Caki2 (cell line): ENCODE results near the gene ADCY10. TPM values are rescaled to one million over a fixed set of nuclear protein-coding genes. Genes with fewer than 3 reads are reported as not detected.
A peak's percentile ranks its signal among the peaks of the same experiment; 100 is the strongest.

Experiments used
- DNase-seq: peaks from one replicate; pipeline ENCODE4 v3.0.0-alpha.2; 2015; ENCODE audit warnings: low read depth
- in situ Hi-C: cut with HindIII; loops from 2 replicates; pipeline ENCODE4 v1.10.0; 2016; ENCODE audit warnings: low sequenced_read_pairs, low pct_unique_long_range_greater_than_20kb, mixed read lengths
- total RNA-seq: library from RNA; depleted of rRNA; stranded (reverse); fragments of >200 nt; shearing (Covaris generic); gene quantifications from 2 replicates; pipeline ENCODE4 v1.2.3, GENCODE V29; 2014; ENCODE audit warnings: low replicate concordance

Gene ADCY10
- total RNA-seq, 1 experiment from 2014 or later, result 0.20 TPM

DNA sequence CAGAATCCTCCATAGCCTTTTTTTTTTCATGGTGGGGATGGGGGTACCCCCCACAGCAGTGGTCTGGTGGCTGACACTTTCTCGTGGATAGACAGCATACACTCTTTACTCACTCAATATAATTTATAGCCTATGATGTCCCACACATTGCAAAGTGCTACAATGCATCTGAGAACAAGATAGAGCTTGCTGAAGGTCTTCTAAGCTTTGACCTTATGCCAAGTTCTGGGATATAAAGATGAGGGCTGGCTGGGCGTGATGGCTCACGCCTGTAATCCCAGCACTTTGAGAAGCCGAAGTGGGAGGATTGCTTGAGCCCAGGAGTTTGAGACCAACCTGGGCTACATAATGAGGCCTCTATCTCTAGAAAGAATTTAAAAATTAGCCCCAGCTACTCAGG lies 114.2 kb downstream of the ADCY10 start:
- DNase-seq, result no peak
- in situ Hi-C loops, result no loop called here

DNA sequence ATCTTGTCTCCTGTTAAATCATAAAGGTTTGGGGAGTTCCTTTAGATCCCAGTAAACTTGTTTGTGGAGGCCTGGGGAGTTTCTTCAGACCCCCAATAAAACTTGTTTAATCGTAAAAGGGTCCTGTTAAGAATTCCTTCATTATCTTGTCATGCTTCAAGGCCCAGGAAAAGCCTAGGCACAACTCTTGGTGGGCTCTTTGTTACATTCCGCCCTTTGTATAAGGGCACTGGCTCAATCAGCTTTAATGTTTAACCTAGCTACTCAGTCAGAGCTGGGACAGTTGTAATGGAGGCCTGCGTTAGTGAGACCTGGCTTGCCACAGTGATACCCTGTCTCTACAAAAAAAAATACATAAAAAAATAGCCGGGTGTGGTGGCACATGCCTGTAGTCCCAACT lies 115.0 kb downstream of the ADCY10 start:
- DNase-seq, result peak; percentile 35
- in situ Hi-C loops, result no loop called here

DNA sequence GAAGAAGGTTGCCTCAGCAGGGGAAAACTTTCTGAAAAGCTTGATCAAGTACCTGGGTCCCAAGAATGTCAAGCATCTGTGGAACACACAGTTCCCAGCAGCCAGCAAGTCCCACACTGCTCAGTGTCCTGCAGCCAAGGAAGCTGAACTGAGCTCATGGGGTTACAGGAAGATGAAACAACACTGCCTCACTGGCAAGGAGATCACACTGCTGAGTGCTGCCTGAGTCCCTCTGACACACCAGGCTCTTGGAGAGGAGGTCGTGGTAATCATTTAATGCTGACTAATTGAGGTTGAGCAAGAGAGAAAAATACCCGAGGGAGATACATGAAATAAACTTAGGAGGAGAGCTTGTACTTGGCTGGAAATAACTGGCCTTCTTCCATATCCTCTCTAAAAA lies 116.9 kb downstream of the ADCY10 start:
- peak; percentile 92 for DNase-seq
- in situ Hi-C loops, result no loop called here

DNA sequence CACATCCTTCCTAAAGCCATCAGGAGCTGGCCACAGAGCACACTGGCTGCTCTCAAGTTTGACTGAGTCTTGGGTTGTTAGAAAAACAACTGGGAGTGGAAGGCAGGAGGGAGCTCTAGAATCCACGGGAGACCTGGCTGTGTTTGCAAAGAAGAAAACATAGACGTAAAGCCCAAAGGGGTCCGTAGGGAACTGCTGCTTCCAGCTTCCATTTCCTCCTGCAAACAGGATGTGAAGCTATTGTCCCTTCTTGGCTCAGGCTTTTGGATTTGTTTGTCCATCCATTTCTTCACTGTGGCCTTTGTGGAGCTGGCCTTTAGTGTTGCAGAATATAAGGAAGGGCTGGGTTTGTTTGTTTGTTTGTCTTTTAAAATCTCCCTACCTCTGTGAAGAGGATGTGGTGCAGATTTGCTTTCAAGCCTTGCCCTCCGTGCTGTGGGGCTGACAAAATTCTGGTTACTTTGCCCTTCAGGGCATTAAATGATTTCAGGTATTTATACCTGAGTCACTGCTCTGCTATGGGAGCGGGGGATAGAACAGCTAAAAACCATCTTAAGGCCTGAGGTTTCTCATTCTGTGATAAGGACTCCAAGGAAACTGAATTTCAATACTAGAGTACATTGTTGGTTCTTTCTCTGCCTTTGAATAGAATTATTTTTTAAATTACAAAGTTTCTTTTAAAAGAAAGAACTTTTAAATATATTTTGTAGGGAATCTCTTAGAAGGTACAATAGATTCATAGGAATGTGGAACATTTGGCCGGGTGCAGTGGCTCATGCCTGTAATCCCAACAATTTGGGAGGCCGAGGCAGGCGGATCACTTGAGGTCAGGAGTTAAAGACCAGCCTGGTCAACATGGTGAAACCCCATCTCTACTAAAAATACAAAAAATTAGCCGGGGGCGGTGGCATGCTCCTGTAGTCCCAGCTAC lies 117.9 kb downstream of the ADCY10 start:
- in situ Hi-C loops, result no loop called here
- no peak for DNase-seq

DNA sequence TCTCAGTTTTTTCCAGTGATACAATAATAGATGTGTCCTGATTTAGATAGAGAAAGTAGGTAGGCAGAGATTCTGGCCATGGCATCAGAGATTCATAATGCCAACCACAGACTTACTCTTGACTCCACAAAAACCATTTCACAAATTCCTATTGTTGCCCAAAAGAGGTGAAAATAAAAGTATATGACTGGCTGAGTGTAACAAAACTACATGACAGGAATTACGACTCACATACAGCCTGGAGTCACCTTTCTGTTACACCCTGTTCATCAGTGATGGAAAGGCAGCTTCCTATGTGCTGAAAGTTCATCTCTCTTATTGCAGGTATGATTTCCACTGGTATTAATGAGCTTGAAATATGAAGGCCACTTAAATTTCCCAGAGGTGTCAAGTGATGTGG lies 119.9 kb downstream of the ADCY10 start:
- no peak for DNase-seq
- in situ Hi-C loops, result no loop called here

DNA sequence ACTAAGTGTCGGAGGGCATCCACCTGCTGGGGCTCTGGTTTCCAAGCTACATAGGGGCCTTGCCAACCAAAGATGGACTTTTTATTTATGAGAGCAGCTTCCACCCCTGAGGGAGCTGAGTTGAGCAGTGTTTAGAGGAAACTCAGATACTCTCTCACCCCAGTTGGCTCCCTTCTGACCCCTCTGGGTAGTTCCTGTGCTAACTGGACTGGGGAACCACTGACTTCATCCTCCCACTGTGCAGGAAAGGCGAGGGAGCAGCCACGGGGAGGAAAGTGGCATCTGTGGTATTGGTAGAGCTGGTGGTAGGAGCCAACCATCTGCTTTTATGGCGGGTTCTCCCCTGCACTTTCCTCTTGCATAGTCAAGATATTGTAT lies 121.8 kb downstream of the ADCY10 start:
- in situ Hi-C loops, result no loop called here

DNA sequence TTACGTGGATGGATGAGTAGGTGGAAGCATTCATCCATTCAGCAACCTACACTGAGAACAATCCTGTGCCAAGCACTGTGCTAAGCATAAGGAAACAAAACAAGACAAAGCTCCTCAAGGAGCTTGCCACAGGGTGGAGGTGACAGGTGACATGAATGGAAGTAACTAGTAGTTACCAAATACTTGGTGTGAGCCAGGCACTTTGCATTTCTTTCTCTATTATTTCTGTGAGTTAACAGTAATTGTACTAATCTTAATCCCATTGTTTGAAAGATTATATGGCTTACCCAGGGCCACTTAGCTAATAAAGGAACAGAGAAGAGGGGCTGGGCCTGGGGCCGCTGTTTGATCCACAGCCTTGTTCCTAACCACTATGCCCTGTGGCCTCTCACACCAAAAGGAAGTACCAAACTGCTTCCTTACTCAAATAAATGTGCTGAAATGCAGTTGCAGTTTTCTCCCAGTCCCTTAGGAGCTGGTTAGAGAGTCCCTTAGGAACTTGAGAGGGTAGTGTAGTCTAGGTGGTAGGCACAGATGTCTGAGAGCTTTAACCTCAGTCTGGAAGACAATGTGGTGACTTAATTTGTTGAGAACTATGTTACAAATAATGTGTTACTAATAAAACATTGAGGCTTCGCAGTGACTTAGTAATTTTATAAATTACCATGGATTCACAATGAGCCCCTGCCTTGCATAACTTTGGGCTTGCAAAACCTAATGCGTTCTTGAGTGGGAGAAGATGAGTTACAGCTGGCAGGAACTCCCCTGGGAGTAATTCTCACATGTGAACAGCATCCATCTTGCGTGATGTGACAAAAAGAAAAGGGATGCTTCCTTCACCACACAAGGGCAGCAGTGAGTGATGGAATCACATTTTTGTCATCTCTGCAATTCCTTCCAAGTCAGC lies 122.4 kb downstream of the ADCY10 start:
- no peak for DNase-seq
- in situ Hi-C loops, result no loop called here

More for the DNA sequence above, 121.8 kb downstream of the ADCY10 start:
- no peak for DNase-seq

DNA sequence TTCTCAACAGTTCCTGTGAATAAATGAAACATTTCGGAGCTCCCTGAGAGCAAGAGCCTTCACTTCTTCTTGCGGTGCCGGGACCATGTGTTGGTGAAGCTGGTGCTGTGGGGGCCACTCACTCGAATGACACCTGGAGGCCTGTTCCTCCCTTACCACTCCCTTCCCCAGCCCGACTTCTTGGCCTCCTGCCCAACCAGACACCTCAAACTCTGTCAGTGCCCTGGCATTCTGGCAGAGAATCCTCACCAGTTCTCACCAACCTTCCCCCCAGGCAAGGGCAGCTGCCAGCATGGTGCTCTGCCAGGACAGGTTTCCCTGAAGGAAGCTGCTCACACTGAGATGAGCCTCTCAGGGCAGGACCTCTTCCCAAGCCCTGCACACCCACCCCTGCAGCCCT lies 123.8 kb downstream of the ADCY10 start:
- in situ Hi-C loops, result no loop called here
- DNase-seq, result no peak

DNA sequence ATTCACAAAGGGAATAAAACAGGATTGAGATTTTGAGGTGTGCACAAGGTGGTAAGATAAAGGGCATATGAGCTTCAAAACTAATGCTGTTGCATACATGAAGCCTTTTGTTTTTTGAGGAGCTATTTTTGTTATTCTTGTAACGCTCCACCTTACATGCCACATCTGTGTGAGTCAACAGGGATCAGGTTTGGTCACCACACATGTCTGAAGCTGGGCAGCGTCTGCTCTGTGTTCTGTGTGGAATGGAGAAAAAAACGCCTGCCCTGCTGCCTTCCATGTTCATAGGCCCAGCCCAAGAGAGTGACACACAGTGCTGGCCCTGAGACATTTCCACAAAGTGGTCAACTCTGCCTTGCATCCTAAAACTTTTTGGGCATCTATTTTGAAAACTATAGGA lies 124.4 kb downstream of the ADCY10 start:
- in situ Hi-C loops, result no loop called here
- no peak for DNase-seq

DNA sequence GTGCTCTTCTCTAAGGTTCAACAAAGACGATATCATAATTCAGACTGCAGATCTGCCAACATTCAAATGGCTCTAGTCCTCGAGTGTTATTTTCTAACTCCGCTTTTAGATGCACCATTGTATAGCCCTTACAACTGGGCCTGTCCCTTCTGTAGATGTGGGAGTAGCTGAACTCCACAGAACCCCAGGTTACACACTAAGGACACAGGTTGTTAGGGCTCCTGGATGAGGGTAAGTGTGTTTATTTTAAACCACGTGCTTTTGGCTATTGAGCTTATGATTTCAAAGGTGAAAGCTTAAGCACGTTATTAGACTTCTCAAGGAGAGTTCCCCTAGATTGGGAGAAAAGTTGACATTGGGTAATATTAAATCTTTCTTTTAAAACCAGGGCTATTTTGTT lies 127.4 kb downstream of the ADCY10 start:
- DNase-seq, result no peak
- in situ Hi-C loops, result no loop called here

DNA sequence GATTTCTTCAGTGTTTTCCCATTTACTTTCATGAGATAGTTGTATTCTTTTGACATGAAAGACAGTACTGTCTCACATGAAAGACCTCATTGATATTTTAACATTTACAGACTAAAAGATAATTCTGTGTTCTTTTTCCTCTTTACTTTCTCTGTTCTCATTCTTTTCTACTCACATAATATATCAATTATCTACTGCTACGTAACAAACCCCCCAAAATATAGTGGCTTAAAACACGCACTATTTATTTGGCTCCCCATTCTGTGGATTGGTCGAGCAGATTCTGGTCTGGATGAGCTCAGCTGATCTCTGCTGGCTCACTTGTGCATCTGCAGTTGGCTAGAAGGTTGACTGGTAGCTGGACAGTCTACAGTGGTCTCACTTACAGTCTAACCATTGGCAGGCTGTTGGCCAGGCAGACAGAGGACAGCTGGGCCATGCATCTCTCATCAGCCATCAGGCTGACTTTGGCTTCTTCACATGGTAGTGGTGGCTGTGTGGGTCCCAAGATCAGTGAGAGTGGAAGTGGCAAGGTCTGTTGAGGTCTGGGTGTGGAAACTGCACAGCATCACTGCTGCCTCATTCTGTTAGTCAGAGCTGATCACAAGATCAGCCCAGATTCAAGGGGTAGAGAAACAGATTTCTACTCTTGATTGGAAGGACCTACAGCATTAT lies 128.9 kb downstream of the ADCY10 start:
- in situ Hi-C loops, result no loop called here
- DNase-seq, result no peak

DNA sequence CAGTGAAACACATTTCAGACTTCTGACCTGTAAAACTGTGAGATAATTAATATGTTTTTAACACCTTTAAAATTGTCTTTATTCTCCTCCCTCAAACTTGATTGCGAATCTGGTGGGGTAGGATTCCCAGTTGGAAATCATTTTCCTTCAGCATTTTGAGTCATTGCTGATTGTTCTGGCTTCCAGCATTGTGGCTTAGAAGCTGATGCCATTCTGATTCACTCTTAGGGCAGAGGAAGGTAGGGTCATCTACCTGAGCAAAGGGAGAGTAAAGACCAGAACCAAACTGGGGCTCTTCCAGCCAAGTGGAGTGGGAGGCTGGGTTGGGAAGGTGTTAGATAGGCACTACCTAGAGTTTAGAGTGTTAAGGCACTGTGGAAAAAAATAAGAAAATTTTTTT lies 131.0 kb downstream of the ADCY10 start:
- DNase-seq, result no peak
- in situ Hi-C loops, result no loop called here

DNA sequence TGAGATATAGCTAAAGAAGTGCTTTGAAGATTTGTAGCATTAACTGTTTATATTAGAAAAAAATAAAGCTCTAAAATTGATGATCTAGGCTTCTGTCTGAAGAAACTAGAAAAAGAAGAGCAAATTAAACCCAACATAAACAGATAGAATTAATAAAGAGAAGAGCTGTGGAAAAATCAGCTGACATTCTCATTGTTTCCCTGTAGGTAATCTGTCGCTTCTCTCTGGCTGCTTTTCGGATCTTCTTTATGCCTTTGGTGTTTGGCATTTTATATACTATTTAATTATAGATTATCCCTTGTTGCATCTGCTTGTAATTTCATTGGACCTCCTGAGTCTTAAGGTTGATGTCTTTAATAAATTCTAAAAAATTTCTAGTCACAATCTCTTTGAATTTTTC lies 132.4 kb downstream of the ADCY10 start:
- no peak for DNase-seq
- in situ Hi-C loops, result no loop called here

DNA sequence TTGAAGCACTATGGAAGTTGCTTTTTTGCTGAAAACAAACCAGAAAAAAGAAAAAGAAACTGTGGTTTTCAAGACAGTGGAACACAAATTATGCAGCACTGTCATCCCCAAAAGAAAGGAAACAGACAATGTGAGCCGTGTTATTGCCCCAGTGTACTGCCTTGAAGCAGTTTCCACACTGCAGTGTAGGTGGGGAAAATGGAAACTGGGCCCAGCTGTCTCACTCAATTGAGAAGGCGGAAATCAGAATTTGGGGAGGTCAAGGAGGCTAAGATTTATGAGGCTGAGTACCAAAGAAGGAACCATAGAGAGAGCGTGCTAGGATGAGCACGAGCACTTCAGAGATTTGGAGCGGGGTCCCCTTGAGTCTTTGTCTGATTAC lies 136.7 kb downstream of the ADCY10 start:
- no peak for DNase-seq
- in situ Hi-C loops, result no loop called here

DNA sequence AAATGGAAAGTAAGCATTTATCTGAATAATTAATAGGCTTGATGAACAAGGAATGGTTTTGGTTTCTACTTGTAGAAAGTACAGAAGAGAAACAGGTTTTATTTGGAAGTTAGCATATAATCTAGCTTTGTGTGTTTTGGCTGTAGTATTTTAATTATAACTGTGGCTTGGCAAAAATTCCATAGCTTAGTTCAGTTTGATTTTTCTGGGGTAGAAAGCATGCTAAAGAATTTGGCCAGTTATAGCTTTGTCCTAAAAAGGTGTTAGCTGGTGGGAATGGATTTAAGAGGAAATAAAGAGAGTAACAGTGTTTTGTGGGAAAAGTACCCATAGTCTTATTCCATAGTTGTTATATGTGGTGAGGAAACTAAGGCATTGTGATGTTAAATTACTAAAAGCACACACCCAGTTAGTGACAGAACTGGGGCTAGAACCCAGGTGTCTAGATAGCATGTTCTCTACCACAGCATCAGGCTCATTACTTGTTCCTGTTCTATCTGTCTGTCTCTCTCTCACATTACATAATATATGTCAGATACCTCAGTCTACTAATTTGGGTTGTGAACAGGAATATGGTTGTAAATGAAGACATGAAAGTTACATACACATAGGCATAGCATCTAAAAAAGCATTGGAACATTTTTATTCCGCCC lies 137.2 kb downstream of the ADCY10 start:
- no peak for DNase-seq
- in situ Hi-C loops, result no loop called here

DNA sequence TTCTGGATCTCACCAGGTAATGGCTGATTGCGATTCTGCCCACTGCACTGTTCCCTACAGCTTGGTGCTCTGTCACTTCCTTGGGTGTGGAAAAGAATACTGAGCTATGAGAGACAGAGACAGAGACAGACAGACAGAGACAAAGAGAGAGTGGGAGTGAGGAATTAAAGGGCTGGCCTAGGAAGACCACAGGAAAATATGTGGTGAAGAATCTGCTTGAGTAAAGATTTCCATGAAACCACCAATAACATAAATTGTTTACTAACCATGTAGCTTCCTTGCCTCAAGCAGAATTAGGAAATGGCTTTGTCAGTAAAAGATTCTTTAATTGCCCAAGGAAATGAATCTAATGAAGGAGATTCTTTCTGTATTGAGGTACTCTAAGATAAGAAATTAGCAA lies 137.8 kb downstream of the ADCY10 start:
- in situ Hi-C loops, result no loop called here

DNA sequence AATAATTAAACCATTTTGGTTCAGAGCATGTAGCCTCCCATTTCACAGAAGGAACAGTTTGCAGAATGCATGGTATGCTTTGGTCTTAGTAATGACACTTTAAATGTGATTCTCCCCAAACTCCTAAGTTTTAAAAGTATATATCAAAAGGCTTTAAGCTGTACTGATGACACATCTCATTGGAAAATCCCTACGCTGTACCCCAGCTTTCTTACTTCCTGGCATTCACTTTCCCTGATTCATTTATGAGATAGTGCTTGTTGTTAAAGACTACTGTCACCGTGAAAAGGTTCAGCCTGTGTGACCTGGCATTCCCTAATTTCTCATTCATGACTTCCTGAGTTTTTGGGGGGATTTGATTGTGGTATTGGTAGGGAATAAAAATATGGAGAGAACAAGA lies 138.8 kb downstream of the ADCY10 start:
- in situ Hi-C loops, result no loop called here
- DNase-seq, result no peak

More for the DNA sequence above, 137.8 kb downstream of the ADCY10 start:
- DNase-seq, result no peak

DNA sequence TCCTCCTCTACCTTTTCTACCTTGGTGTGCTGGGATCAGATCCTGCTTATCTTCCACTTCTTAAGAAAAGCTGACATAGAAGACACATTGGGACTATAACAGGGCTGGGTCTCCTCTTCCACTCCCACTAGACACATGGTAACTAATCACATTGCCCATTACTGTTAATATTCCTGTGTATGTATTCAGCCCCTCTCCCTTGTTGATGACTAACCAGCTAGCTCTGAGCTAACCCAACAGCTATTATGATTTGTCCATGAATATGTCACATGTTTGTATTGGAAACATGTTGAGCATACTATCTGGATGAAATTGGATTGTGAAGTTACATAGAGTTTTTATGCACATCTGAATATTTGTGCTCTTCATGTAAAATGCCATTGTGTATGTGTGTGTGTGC lies 139.2 kb downstream of the ADCY10 start:
- no peak for DNase-seq

More for the DNA sequence above, 139.2 kb downstream of the ADCY10 start:
- in situ Hi-C loops, result no loop called here
